HG03159 (cell line): ENCODE measurements around the gene ACADM.
"Not testable (repeated sequence)": the region's sequence is repeated elsewhere in the genome, so short reads cannot be mapped to it uniquely, and the experiment has no call there.

ENCODE experiments used
- ATAC-seq: cut with Tn5 transposase; IDR thresholded peaks from one replicate; pipeline ENCODE4 v1.9.1; 2021; ENCODE audit warnings: mild to moderate bottlenecking, moderate library complexity; ENCODE audit not compliant: unreplicated experiment

Gene ACADM

GRCh38 chr1:75724472-75725022 is at the start of gene ACADM:
TSS of gene ACADM (plus strand) at chr1:75724709. CDS start at chr1:75724788, 79 bp downstream.
- peak; percentile 92 for ATAC-seq

- no peak for ATAC-seq
These were observed 47.1 kb upstream of the ACADM start for GRCh38 chr1:75677443-75677842.

- ATAC-seq: not testable (repeated sequence)
These were observed 46.5 kb upstream of the ACADM start for GRCh38 chr1:75677964-75678363.

- ATAC-seq: no peak
These were observed 34.0 kb upstream of the ACADM start for GRCh38 chr1:75690547-75690946.

GRCh38 chr1:75693551-75693950 is 31.0 kb upstream of the ACADM start:
- ATAC-seq: no peak

GRCh38 chr1:75696000-75696399 is 28.5 kb upstream of the ACADM start:
- ATAC-seq: no peak

GRCh38 chr1:75707191-75707590 is 17.3 kb upstream of the ACADM start:
- no peak for ATAC-seq

- ATAC-seq: no peak
These were observed 15.6 kb upstream of the ACADM start for GRCh38 chr1:75708910-75709309.

GRCh38 chr1:75710832-75711231 is 13.7 kb upstream of the ACADM start:
- no peak for ATAC-seq

GRCh38 chr1:75711846-75712245 is 12.7 kb upstream of the ACADM start:
- ATAC-seq: no peak

GRCh38 chr1:75712306-75712705 is 12.2 kb upstream of the ACADM start:
- ATAC-seq: no peak

GRCh38 chr1:75719810-75720209 is 4.7 kb upstream of the ACADM start:
- no peak for ATAC-seq

GRCh38 chr1:75720325-75720724 is 4.2 kb upstream of the ACADM start:
- no peak for ATAC-seq

- no peak for ATAC-seq
These were observed 3.7 kb upstream of the ACADM start for GRCh38 chr1:75720820-75721219.

GRCh38 chr1:75722246-75722645 is 2.3 kb upstream of the ACADM start:
- ATAC-seq: not testable (repeated sequence)

- no peak for ATAC-seq
These were observed 1.5 kb upstream of the ACADM start for GRCh38 chr1:75722966-75723365.

- peak; percentile 67 for ATAC-seq
These were observed 479 bp upstream of the ACADM start for GRCh38 chr1:75723989-75724471.

- no peak for ATAC-seq
These were observed 757 bp downstream of the ACADM start for GRCh38 chr1:75725266-75725665.

GRCh38 chr1:75725861-75726361 is 1.4 kb downstream of the ACADM start:
- no peak for ATAC-seq

GRCh38 chr1:75727571-75727970 is 3.1 kb downstream of the ACADM start:
- no peak for ATAC-seq

- ATAC-seq: no peak
These were observed 5.9 kb downstream of the ACADM start for GRCh38 chr1:75730432-75730831.

GRCh38 chr1:75731881-75732280 is 7.4 kb downstream of the ACADM start:
- ATAC-seq: no peak

GRCh38 chr1:75732703-75733102 is 8.2 kb downstream of the ACADM start:
- ATAC-seq: no peak
